SK-N-SH (cell line): ENCODE data around the gene NFIX. TPM values are rescaled to one million over a fixed set of nuclear protein-coding genes. Genes with fewer than 3 reads are reported as not detected.

Experiments used
- CTCF ChIA-PET: fragments of 300-600, 350-600 bp; formaldehyde crosslinking; extraction: SDS; loops from one replicate; lab custom pipeline; 2021; lab: Yijun Ruan, JAX
- POLR2A ChIA-PET: fragments of 350-600 bp; sonication (Branson Sonifier 250); formaldehyde crosslinking; extraction: SDS; loops from one replicate; lab custom pipeline; 2020; ENCODE audit warnings: antibody characterized with exemption, inconsistent platforms; lab: Yijun Ruan, JAX
- DNase-seq: peaks from one replicate; pipeline ENCODE4 v3.0.0; 2012
- H2AFZ ChIP-seq: fragments of 200-600 bp; sonication (generic); 2 replicates; pipeline ENCODE4 v1.8.1; 2016; ENCODE audit warnings: antibody characterized with exemption, mild to moderate bottlenecking, low read depth
- H3F3A ChIP-seq: fragments of 200-600 bp; sonication (generic); replicated peaks from 2 replicates; pipeline ENCODE3; 2016; ENCODE audit warnings: antibody characterized with exemption, mild to moderate bottlenecking; ENCODE audit not compliant: insufficient read depth
- H3K27ac ChIP-seq, 2 experiments: fragments of 200-500 bp in 1 of 2; fragments of 200-600 bp in 1 of 2; sonication (Bioruptor generic) in 1 of 2; sonication (generic), shearing (Covaris generic) in 1 of 2; 2 replicates each; pipeline versions ENCODE4 v1.5.1 to v1.6.1; 2014 to 2016; ENCODE audit warnings: low read depth in 2 of 2, inconsistent platforms in 1 of 2, low read length in 1 of 2, mild to moderate bottlenecking in 1 of 2, mixed read lengths in 1 of 2
- H3K27me3 ChIP-seq: fragments of 200-600 bp; sonication (generic), shearing (Covaris generic); 2 replicates; pipeline ENCODE4 v1.6.1; 2016; ENCODE audit warnings: mixed run types; ENCODE audit not compliant: insufficient read depth
- H3K36me3 ChIP-seq, 2 experiments: fragments of 200-500 bp in 1 of 2; fragments of 200-600 bp in 1 of 2; sonication (Bioruptor generic) in 1 of 2; sonication (generic) in 1 of 2; replicated peaks in 1 of 2; 2 replicates each; pipeline versions ENCODE3 to v1.5.1; 2014 to 2016; ENCODE audit warnings: low read length in 1 of 2, mild to moderate bottlenecking in 1 of 2; ENCODE audit not compliant: insufficient read depth in 2 of 2, control insufficient read depth in 1 of 2
- H3K4me1 ChIP-seq, 2 experiments: fragments of 200-500 bp in 1 of 2; fragments of 200-600 bp in 1 of 2; sonication (Bioruptor generic) in 1 of 2; sonication (generic), shearing (Covaris generic) in 1 of 2; 2 replicates each; pipeline versions ENCODE4 v1.5.1 to v1.6.1; 2014 to 2016; ENCODE audit warnings: low read depth in 1 of 2, low read length in 1 of 2, mixed run types in 1 of 2; ENCODE audit not compliant: insufficient read depth in 2 of 2, control insufficient read depth in 1 of 2
- H3K4me2 ChIP-seq: fragments of 200-600 bp; sonication (generic), shearing (Covaris generic); 2 replicates; pipeline ENCODE4 v1.6.1; 2017; ENCODE audit warnings: mixed run types
- H3K4me3 ChIP-seq, 2 experiments: fragments of 200-500 bp in 1 of 2; fragments of 200-600 bp in 1 of 2; sonication (Bioruptor generic) in 1 of 2; sonication (generic), shearing (Covaris generic) in 1 of 2; 2 replicates each; pipeline versions ENCODE4 v1.5.1 to v1.8.1; 2014 to 2016; ENCODE audit warnings: low read depth in 2 of 2, inconsistent platforms in 1 of 2, low read length in 1 of 2, mild to moderate bottlenecking in 1 of 2, mixed read lengths in 1 of 2, moderate library complexity in 1 of 2
- H3K79me2 ChIP-seq: fragments of 200-600 bp; sonication (generic); 2 replicates; pipeline ENCODE4 v1.8.1; 2017; ENCODE audit warnings: mild to moderate bottlenecking; ENCODE audit not compliant: insufficient read depth
- H3K9ac ChIP-seq: fragments of 200-600 bp; sonication (generic); 2 replicates; pipeline ENCODE4 v1.6.1; 2017; ENCODE audit warnings: mixed run types
- H3K9me2 ChIP-seq: fragments of 200-600 bp; sonication (generic); 2 replicates; pipeline ENCODE4 v1.6.1; 2017; ENCODE audit warnings: mixed run types
- H3K9me3 ChIP-seq: fragments of 200-600 bp; sonication (generic); 2 replicates; pipeline ENCODE4 v1.6.1; 2017; ENCODE audit warnings: mixed run types, mild to moderate bottlenecking, moderate library complexity
- H4K20me1 ChIP-seq: fragments of 200-600 bp; sonication (generic); 2 replicates; pipeline ENCODE4 v1.6.1; 2017; ENCODE audit warnings: mild to moderate bottlenecking, mixed run types; ENCODE audit not compliant: insufficient read depth
- CHD2 ChIP-seq: fragments of 150-350 bp; IDR thresholded peaks from 2 replicates; pipeline ENCODE4 v1.6.1; 2018; ENCODE audit warnings: low read length; ENCODE audit not compliant: partially characterized antibody
- ELF1 ChIP-seq: IDR thresholded peaks from 2 replicates; pipeline ENCODE4 v1.4.0; 2012
- EP300 ChIP-seq, 2 experiments: IDR thresholded peaks; 2 replicates each; pipeline versions ENCODE4 v1.4.0 to v1.6.1; 2012; ENCODE audit warnings: borderline replicate concordance in 1 of 2, low read depth in 1 of 2, low read length in 1 of 2
- JUND ChIP-seq: IDR thresholded peaks from 2 replicates; pipeline ENCODE4 v1.4.0; 2012
- MEF2A ChIP-seq: IDR thresholded peaks from 2 replicates; pipeline ENCODE4 v1.4.0; 2012; ENCODE audit warnings: low read depth, borderline replicate concordance
- MXI1 ChIP-seq: IDR thresholded peaks from 2 replicates; pipeline ENCODE4 v1.6.1; 2012; ENCODE audit warnings: mild to moderate bottlenecking, low read depth, low read length, improper control_type of control experiment
- NFIC ChIP-seq: IDR thresholded peaks from 2 replicates; pipeline ENCODE4 v1.4.0; 2012; ENCODE audit warnings: borderline replicate concordance
- POLR2AphosphoS5 ChIP-seq: IDR thresholded peaks from 2 replicates; pipeline ENCODE4 v1.6.1; 2012; ENCODE audit warnings: low read depth, low read length
- RAD21 ChIP-seq: IDR thresholded peaks from 2 replicates; pipeline ENCODE4 v1.6.1; 2012; ENCODE audit warnings: mild to moderate bottlenecking, low read length
- RCOR1 ChIP-seq: fragments of 150-350 bp; IDR thresholded peaks from 2 replicates; pipeline ENCODE4 v1.6.1; 2017; ENCODE audit warnings: antibody characterized with exemption, low read length
- REST ChIP-seq: IDR thresholded peaks from 2 replicates; pipeline ENCODE4 v1.6.1; 2012; ENCODE audit warnings: mild to moderate bottlenecking, low read depth, low read length, moderate library complexity
- RFX5 ChIP-seq: IDR thresholded peaks from 2 replicates; pipeline ENCODE4 v1.6.1; 2012; ENCODE audit warnings: mild to moderate bottlenecking, improper control_type of control experiment, low read length
- RXRA ChIP-seq: IDR thresholded peaks from 2 replicates; pipeline ENCODE4 v1.4.0; 2012; ENCODE audit warnings: low read depth, mild to moderate bottlenecking, borderline replicate concordance
- SIN3A ChIP-seq: IDR thresholded peaks from 2 replicates; pipeline ENCODE4 v1.6.1; 2012; ENCODE audit warnings: low read depth, mild to moderate bottlenecking, low read length, moderate library complexity, borderline replicate concordance
- SMC3 ChIP-seq: IDR thresholded peaks from 2 replicates; pipeline ENCODE4 v1.6.1; 2012; ENCODE audit warnings: low read depth, low read length, improper control_type of control experiment
- TEAD4 ChIP-seq: IDR thresholded peaks from 2 replicates; pipeline ENCODE4 v1.4.0; 2012; ENCODE audit warnings: mild to moderate bottlenecking, borderline replicate concordance; ENCODE audit not compliant: insufficient read depth
- USF2 ChIP-seq: fragments of 150-350 bp; IDR thresholded peaks from 2 replicates; pipeline ENCODE4 v1.6.1; 2017; ENCODE audit warnings: antibody characterized with exemption, low read length, low read depth, borderline replicate concordance
- YY1 ChIP-seq: IDR thresholded peaks from 2 replicates; pipeline ENCODE4 v1.4.0; 2012; ENCODE audit warnings: low read depth, mild to moderate bottlenecking
- WGBS: methylation state at CpG from one replicate; pipeline ENCODE4 v1.1.6; 2017; ENCODE audit warnings: low lambda C conversion rate; 5-methylcytosine and 5-hydroxymethylcytosine counted together
- polyA plus RNA-seq, 3 experiments: library from polyadenylated mRNA; depleted of rRNA; stranded (reverse); fragments of >200 nt; gene quantifications; 2 replicates each; pipeline ENCODE4 v1.2.3, GENCODE V29; 2012
- TF ChIP-seq, protein P1 (sequence below): IDR thresholded peaks from 2 replicates; pipeline ENCODE4 v1.4.0; 2012; ENCODE audit warnings: low read depth, borderline replicate concordance

Gene NFIX
- polyA plus RNA-seq, 1 of the 3 experiments (the other 2 are of a cell fraction): 14.8 TPM

- POLR2A ChIA-PET: interaction anchor here (0.6 kb wide), 1 partner anchor 34 kb away, joined by 3 read pairs; no protein-coding TSS in a partner anchor
- no peak for TF ChIP-seq USF2
- no peak for TF ChIP-seq EP300 (IDR thresholded peaks at IDR 0.05; ENCODE audit: borderline replicate concordance in 1 of 2, low read depth in 1 of 2, low read length in 1 of 2)
- TF ChIP-seq SIN3A: no peak
- no peak for TF ChIP-seq NFIC
- TF ChIP-seq RXRA: no peak
- no peak for TF ChIP-seq REST
- TF ChIP-seq RCOR1: no peak
- no peak for TF ChIP-seq MEF2A
- no peak for TF ChIP-seq MXI1
- TF ChIP-seq RAD21: no peak
- TF ChIP-seq CHD2: no peak
- no peak for TF ChIP-seq YY1
- TF ChIP-seq POLR2AphosphoS5: no peak
- TF ChIP-seq, protein P1, sequence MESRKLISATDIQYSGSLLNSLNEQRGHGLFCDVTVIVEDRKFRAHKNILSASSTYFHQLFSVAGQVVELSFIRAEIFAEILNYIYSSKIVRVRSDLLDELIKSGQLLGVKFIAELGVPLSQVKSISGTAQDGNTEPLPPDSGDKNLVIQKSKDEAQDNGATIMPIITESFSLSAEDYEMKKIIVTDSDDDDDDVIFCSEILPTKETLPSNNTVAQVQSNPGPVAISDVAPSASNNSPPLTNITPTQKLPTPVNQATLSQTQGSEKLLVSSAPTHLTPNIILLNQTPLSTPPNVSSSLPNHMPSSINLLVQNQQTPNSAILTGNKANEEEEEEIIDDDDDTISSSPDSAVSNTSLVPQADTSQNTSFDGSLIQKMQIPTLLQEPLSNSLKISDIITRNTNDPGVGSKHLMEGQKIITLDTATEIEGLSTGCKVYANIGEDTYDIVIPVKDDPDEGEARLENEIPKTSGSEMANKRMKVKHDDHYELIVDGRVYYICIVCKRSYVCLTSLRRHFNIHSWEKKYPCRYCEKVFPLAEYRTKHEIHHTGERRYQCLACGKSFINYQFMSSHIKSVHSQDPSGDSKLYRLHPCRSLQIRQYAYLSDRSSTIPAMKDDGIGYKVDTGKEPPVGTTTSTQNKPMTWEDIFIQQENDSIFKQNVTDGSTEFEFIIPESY: no peak
- no peak for TF ChIP-seq SMC3
- no peak for TF ChIP-seq RFX5
- no peak for TF ChIP-seq JUND
- TF ChIP-seq TEAD4: no peak
- TF ChIP-seq ELF1: no peak
- DNase-seq: no peak
- Histone ChIP-seq H3K79me2 (no peaks in the 10 kb centered on the region; the same call in 1 of the 2 replicates), H3K4me1 (peaks cover 16 to 59% of the 10 kb centered on the region in 2 experiments), H3K36me3 (peaks cover 0 to 16% of the 10 kb centered on the region in 2 experiments), H3F3A (no peaks in the 10 kb centered on the region), H3K9me2 (no peaks in the 10 kb centered on the region), H3K9me3 (no peaks in the 10 kb centered on the region), H3K27ac (peak overlapping the region in 1 of 2 experiments; percentile 99; a peak in 1 of 4 replicates), H3K4me2 (no peak overlapping the region), H4K20me1 (no peaks in the 10 kb centered on the region), H3K27me3 (no peaks in the 10 kb centered on the region), H3K4me3 (no peak overlapping the region), H3K9ac (no peak overlapping the region), H2AFZ (no peak overlapping the region)
- CTCF ChIA-PET: interaction anchor here (1.2 to 9.2 kb wide), 8 partner anchors 9 to 168 kb away, joined by 3 to 603 read pairs (median 42); partner anchors contain the start of genes DAND5, IER2, LYL1 and STX10
- 97% methylated on average over 10 of the region's 25 CpGs for WGBS
Measured at GRCh38 chr19:13095393-13095784, 100.1 kb downstream of the NFIX start.
